ENCODE data around the gene DOCK9.

Gene DOCK9

GRCh38 chr13:98888890-98889279 is 89.0 kb downstream of the DOCK9 start:
- intact Hi-C loops (cut with DNase I; ENCODE audit: low total_unique reads): no loop called here
- Histone ChIP-seq H3K36me3 (peaks cover 7 to 51% (median 25%) of the 10 kb centered on the region in 3 donors), H3K4me1 (no peaks in the 10 kb centered on the region), H3K4me3 (no peak overlapping the region), H3K27me3 (no peaks in the 10 kb centered on the region), H3K9me3 (no peaks in the 10 kb centered on the region), H3K27ac (no peak overlapping the region)
- TF ChIP-seq CTCF (IDR thresholded peaks at IDR 0.05): no peak
- DNase-seq: no peak

GRCh38 chr13:98888222-98888889 is 89.5 kb downstream of the DOCK9 start:
- no peaks in the 10 kb centered on the region for H3K9me3 ChIP-seq
- no peak overlapping the region for H3K4me3 ChIP-seq
- no peak for TF ChIP-seq CTCF (IDR thresholded peaks at IDR 0.05)
- no peak overlapping the region for H3K27ac ChIP-seq
- peaks cover 12 to 50% (median 30%) of the 10 kb centered on the region in 3 donors for H3K36me3 ChIP-seq
- no peaks in the 10 kb centered on the region for H3K4me1 ChIP-seq
- H3K27me3 ChIP-seq: no peaks in the 10 kb centered on the region
- intact Hi-C loops (cut with DNase I; ENCODE audit: low total_unique reads): no loop called here
- no peak for DNase-seq

GRCh38 chr13:98886587-98887230 is 91.2 kb downstream of the DOCK9 start:
- no peak overlapping the region for H3K27ac ChIP-seq
- intact Hi-C loops (cut with DNase I; ENCODE audit: low total_unique reads): no loop called here
- H3K36me3 ChIP-seq: peaks cover 25 to 67% (median 46%) of the 10 kb centered on the region in 3 donors
- H3K4me3 ChIP-seq: no peak overlapping the region
- no peaks in the 10 kb centered on the region for H3K27me3 ChIP-seq
- no peaks in the 10 kb centered on the region for H3K9me3 ChIP-seq
- H3K4me1 ChIP-seq: no peaks in the 10 kb centered on the region
- TF ChIP-seq CTCF (IDR thresholded peaks at IDR 0.05): no peak
- DNase-seq: no peak

DNA sequence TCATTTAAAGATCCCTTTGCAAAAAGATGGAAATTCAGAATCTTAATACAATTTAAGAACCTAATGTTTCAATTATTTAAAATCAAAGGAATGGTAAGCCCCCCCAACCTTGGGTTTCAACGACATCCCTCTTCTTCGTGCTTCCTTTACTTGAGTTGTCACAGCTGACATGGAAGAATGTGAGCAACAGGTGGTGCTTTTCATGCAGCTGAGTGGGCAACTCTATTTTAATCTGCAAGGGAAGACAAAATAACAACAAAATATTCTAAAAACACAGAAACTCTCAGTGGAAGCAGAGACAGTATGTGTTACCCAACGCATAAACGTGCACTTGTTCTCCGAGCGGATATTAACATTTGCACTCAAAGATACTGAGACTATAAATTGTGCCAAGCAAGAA is 92.3 kb downstream of the DOCK9 start:
- no peak for DNase-seq
- intact Hi-C loops (cut with DNase I; ENCODE audit: low total_unique reads): no loop called here
- no peaks in the 10 kb centered on the region for H3K4me1 ChIP-seq
- H3K9me3 ChIP-seq: no peaks in the 10 kb centered on the region
- H3K27ac ChIP-seq: no peak overlapping the region
- peaks cover 33 to 78% (median 51%) of the 10 kb centered on the region in 3 donors for H3K36me3 ChIP-seq
- H3K27me3 ChIP-seq: no peaks in the 10 kb centered on the region
- H3K4me3 ChIP-seq: no peak overlapping the region
- TF ChIP-seq CTCF (IDR thresholded peaks at IDR 0.05): no peak

DNA sequence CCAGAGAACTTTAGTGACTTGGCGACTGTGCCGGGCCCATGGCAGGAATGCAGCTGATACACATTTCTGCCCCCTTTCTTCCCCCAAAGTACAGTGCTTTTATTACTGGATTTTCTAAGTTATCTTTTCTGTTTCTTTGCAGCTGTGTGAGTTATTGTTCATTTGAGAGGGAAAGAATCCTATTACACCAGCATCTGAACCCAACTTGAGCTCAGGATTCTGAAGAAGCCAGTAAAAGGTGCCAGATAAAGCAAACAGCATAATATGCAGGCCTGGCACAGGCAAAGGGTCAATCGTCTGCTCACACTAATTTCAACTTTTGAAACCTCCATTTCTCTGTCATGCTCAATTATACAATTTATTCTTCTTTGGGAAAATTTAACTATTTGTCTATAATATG is 93.9 kb downstream of the DOCK9 start:
- intact Hi-C loops (cut with DNase I; ENCODE audit: low total_unique reads): no loop called here
- H3K4me3 ChIP-seq: no peak overlapping the region
- no peaks in the 10 kb centered on the region for H3K27me3 ChIP-seq
- peaks cover 43 to 87% (median 65%) of the 10 kb centered on the region in 3 donors for H3K36me3 ChIP-seq
- no peak overlapping the region for H3K27ac ChIP-seq
- no peaks in the 10 kb centered on the region for H3K9me3 ChIP-seq
- no peak for DNase-seq
- TF ChIP-seq CTCF (IDR thresholded peaks at IDR 0.05): no peak
- H3K4me1 ChIP-seq: peaks cover 0 to under 1% (median 0%) of the 10 kb centered on the region in 4 donors

Measured in tibial artery (tissue), 4 donors.